DMS 273 treated with DMSO at 0.1 percent for 48 hours (cell line): Measurements from ENCODE around the gene HACE1.

Experiments used
- DNase-seq: peaks from one replicate; lab custom pipeline; 2025; lab: John Stamatoyannopoulos, UW

Gene HACE1

GRCh38 chr6:104685871-104686549, 173.7 kb downstream of the HACE1 start:
- no peak for DNase-seq

DNA sequence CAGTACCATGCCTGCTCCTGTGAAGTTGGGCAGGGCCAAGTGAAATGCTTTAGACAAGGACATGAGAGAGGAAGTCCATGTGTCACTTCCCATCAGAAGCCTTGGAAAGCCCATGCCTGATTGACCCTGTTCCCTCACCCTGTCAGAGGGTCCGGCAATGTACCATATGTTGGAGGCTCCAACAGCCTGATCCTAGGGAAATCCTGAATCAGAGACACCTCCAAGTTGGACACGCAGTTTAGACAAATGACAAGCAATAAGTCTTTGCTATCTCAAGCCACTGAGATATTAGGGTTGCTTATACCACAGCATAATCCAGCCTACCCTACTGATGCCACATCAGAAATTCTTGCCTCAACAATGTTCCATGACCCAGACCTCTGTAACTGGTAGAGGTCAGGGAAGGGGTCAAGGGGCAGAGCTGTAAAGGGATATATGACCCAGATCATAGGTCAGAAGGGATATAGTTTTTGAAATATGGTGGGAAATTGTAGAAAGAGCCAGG, 174.8 kb downstream of the HACE1 start:
- DNase-seq: no peak

GRCh38 chr6:104683809-104684208, 175.9 kb downstream of the HACE1 start:
- no peak for DNase-seq

GRCh38 chr6:104682722-104683643, 176.7 kb downstream of the HACE1 start:
- no peak for DNase-seq

DNA sequence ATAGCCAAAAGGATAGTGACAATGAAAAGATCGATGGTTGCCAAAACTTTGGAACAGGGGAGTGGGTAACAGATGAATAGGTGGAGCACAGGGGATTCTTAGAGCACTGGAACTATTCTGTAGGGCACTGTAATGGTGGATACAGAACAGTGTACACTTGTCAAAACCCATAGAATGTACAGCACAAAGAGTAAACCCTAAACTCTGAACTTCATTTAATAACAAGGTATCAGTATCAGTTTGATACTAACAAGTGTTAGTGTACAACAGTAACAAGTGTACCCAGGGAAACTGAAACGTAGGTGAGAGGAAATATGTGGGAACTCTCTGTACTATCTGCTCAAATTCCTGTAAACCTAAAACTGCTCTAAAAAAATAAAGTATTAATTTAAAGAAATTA, 179.2 kb downstream of the HACE1 start:
- no peak for DNase-seq

DNA sequence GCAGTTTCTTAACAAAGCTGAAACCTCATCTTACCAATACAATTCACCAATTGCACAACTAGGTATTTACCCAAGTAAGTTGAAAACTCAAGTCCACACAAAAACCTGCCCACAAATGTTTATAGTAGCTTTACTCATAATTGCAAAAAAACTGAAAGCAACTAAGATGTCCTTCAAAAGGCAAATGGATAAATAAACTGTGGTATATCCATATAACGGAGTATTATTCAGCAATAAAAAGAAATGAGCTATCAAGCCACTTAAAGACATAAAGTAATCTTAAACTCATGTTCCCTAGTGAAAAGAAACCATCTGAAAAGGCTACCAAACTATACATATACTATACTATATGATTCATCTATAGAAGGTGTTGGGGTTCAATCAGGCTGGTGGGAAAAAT, 179.7 kb downstream of the HACE1 start:
- DNase-seq: no peak
